GM19099 (cell line): Measurements from ENCODE around the gene KCTD3.

Experiments used
- POLR2A ChIP-seq: IDR thresholded peaks from 3 replicates; pipeline ENCODE4 v1.6.1; 2011; ENCODE audit warnings: low read depth; ENCODE audit not compliant: insufficient read length; ENCODE audit errors: extremely low read depth

The KCTD3 gene

DNA sequence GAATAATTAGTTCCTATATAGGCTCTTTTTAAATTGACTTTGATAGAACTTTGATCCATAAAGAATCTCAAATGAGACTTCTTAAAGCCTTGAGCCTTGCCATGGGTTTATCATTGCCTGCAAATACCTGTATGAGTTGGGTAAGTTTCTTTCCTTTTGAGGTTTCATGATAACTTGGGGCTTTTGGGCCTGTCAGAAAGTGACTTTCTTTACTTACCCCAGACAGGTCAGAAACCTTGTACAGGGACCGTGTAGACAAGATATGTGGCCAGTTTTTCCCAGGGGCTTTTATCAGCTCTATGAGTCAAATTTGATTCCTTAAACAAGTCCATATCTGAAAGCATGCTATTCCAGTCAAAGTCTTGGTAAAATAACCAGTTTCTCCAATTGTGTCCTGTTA is 17.3 kb downstream of the KCTD3 start:
- no peak for TF ChIP-seq POLR2A

DNA sequence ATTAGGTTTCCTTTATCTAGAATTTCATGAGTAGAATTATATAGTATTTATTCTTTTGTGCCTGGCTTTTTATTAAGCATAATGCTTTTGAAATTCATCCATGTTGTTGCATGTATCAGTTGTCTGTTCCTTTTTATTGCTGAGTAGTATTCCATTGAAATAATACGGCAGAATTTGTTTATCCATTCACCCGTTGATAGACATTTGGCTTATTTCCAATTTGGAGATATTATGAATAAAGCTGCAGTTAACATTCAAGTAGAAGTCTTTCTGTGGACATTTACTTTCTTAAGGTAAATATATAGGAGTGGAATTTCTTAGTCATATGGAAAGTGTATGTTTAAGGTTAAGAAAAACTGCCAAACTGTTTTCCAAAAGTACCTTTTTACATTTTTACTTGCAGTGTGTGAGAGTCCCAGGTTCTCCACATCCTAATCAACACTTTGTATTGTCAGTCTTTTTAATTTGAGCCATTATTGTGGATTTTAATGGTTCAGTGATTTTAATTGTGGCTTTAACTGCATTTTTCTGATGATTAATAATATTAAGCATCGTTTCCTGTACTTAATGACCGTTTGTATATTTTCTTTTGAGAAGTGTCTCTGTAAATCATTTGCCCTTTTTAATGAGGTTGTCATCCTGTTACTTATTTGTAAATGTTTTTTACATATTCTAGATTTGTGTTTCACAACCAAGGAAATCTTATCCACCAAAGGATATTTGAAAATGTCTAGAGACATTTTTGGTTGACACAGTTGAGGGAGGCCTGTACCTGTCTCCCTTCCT is 22.7 kb downstream of the KCTD3 start:
- TF ChIP-seq POLR2A, result no peak

DNA sequence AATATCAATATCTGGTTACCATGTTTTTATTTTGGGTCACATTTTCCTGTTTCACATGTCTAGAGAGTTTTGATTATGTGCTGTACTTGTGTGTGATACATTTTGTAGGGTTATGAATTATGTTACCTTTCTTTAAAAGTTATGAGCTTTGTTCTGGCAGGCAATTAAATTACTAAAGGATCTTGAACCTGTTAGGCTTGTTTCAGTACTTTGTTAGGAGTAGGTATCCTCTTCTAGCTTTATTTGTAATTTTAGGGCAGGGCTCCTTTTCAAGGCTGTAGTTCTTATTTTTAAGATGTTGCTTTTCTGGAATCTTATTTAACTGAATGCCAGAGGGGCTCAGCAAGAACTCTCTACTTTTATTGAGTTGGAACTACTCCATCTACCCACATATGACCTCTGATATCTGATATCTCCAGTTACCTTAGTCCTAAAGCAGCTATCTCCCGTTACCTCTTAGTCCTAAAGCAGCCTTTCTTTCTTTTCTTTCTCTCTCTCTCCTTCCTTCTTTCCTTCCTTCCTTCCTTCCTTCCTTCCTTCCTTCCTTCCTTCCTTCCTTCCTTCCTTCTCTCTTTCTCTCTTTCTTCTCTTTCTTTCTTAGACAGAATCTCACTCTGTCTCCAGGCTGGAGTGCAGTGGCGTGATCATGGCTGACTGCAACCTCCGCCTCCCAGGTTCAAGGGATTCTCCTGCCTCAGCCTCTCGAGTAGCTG is 23.8 kb downstream of the KCTD3 start:
- TF ChIP-seq POLR2A, result no peak

DNA sequence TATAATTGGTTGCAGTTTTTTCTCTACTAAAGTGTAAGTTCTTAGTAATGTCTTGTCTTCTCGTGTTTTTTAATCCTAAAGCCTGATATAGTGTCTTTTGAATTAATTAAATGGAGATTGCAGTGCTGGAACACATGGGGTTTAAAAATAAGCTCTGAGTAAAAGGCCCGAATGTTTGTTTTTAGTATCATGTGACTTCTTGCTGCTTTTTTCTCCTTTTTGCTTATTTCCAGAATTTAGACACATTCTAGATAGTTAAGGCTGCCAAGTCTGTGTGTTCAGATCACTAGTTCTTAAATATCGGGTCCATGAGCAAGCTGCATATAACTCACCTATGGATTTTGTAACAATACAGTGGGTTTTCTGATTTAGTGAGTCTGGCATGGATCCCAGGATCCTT is 27.5 kb downstream of the KCTD3 start:
- no peak for TF ChIP-seq POLR2A

DNA sequence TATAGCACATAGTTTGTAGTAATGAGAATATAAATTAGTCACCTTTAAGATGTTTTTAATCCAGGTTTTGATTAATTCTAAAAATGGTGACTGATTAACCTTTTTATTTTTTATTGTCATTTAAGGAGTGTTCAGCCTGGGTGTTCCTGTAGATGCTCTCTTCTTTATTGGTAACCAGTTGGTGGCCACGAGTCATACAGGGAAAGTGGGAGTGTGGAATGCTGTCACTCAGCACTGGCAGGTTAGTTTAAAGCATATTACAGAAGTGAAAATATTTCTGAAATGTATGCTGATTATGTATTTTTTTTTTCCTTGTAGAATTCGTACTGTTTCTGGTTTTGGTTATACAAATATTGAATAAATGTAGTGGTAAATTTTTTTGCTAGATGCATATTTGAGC is 28.1 kb downstream of the KCTD3 start:
- TF ChIP-seq POLR2A, result no peak

DNA sequence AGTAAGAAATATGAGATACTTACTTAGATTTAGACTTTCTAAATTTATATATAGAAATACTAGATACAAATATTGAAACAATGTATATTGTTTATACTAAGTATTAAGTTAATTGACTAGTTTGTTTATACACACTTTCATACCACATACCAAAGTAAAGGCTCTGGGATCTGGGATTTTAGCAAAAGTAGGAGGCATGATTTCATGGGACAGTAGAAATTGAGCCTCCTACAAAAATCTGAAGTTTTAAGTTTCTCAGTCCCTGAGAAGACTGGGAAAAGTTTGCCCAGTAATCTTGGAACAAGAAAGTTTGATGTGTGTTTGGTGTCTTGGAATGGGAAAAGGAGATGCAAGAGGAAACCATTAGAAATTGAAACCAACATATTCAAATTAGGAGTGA is 30.9 kb downstream of the KCTD3 start:
- TF ChIP-seq POLR2A, result no peak

DNA sequence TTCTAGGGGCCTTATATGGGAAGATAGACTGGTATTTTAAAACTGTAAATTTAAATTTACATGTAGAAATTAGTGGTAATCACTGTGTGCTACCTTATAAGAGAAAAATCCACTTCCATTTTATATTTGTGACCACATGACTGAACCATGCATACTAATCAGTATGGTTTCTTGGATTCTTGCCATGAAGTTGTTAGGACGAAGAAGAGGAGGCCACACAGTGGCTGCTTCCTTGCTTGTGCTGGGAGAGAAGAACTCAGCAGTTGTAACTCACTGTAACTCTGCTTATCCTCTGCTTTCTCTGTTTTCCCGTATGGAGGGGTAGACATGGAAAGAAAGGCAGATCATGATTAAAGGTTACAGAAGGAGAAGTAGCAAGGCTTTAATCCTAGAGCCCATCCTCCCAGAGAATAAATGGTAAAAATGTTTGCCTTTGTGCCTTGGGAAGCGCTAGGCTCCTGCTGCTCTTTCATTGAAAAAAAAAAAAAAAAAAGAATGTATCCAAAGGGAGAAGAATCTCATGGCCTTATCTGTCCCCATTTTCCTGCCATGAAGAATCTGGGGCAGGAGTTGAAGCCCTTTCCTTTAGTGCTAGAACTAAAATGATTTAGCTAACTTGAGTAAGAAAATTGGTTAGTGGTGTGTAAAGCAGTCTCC is 32.4 kb downstream of the KCTD3 start:
- TF ChIP-seq POLR2A, result no peak

DNA sequence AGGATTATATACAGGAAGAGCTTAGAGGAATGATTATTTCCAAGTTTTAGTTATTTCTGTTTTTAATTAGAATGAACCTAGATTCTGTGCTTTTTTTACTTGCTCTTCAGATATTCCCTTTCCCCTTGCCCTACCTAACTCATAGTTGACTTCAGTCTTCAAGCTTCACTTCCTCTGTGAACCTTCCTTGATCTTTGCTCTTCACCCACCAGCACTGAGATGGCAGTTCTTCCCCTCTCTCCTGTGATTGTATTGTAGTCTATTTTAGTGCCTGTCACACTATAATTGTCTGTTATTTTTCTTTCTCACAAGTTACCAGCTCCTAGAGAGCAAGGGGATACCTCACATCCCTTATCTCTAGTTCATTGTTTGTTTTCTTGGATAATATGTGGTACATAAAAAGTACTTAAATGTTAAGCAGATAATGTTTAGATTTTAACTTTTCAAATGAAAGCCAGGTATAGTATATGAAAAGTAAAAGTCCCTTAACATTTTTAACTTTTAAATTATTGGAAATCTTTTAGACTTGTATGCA is 33.2 kb downstream of the KCTD3 start:
- TF ChIP-seq POLR2A, result no peak

DNA sequence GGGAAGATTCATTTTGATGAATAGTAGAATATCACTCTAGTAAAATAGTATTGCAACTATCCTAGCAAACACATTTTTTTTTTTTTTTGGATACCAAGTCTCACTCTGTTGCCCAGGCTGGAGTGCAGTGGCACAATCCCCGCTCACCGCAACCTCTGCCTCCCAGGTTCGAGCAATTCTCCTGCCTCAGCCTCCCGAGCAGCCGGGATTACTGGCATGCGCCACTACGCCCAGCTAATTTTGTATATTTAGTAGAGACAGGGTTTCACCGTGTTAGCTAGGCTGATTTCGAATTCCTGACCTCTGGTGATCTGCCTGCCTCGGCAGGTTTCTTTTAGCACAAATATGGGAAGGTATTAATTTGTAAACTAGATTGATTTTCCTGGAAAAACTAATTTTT is 33.8 kb downstream of the KCTD3 start:
- TF ChIP-seq POLR2A, result no peak

DNA sequence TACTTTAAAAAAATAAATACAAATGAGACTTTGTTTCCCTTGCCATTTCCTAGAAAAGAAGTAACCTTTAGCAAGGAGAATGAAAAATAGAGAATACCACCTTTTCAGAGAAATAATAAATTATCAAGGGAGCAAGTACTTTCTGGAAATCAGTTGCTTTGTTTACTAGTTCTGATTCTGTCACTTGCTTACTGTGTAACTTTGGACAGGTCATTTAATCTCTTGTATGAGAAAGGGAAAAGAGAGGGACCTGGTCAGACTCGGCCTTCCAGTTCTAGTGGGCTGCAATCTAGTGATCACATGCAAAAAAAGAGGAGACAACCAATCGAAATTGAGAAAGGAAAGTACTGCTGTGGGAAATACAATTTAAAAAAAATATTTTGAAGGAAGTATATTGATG is 34.2 kb downstream of the KCTD3 start:
- TF ChIP-seq POLR2A, result no peak

DNA sequence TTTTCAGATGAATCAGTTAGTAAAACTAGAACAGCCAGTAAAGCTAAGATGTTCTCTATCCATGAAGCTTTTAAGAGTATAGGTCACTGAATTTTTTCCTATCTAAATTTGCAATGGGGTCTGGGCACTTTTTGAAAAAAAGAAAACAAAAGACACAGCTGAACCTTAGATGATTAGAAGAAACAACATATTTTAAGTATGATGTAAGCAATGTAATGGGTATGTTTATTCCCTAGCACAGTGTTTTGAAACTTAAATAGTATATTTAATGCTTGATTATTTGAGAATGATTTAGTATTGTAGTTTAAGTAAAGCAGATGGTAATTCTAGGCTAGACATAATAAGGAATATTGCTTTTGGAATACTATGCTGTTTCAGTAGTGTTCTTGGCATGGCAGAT is 36.2 kb downstream of the KCTD3 start:
- no peak for TF ChIP-seq POLR2A

DNA sequence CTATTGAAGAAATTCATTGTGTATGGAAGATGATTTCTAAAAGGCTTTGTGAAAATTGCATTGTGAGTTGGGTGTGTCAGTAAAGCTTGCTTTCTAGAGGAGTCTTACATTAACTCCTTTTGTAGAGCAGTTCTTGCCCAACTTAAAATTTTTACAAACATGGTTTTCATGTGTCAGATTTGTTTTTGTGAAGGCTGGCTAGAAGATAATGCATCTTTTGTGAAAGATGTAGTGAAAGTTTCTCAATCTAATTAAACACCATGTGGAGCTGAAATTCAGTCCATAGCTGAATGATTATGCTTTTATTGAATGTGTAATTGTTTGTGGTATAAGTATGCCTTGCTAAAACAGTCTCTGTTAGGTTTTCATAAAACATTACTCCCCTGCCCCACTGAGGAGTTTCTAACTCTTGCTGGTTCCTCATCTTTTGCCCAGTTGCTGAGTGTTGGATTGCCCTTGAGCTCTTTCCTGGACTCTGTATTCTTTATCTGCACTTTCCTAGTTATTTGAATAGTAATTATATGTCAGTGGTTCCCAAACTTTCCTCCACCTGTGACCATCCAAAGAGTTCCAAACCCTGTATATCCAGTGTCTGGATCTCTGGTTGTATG is 38.0 kb downstream of the KCTD3 start:
- no peak for TF ChIP-seq POLR2A

DNA sequence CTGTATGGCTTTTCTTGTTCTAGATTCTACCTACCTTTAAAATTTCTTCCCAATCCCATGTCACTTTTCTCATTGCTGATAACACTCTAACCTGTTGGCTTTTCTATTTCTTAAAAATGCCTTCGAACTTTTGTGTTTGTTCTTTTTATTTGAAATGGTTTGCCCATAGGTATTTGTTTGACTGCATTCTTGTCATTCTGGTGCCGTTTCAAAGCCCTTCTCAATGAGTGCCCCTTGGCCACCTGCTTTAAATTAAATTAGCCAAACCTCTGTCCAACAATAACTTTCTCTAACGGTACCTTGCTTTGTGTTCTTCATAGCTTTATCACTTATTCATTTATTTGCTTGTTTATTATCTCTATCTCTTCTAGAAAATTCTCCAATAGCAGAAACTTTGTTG is 38.9 kb downstream of the KCTD3 start:
- TF ChIP-seq POLR2A, result no peak

DNA sequence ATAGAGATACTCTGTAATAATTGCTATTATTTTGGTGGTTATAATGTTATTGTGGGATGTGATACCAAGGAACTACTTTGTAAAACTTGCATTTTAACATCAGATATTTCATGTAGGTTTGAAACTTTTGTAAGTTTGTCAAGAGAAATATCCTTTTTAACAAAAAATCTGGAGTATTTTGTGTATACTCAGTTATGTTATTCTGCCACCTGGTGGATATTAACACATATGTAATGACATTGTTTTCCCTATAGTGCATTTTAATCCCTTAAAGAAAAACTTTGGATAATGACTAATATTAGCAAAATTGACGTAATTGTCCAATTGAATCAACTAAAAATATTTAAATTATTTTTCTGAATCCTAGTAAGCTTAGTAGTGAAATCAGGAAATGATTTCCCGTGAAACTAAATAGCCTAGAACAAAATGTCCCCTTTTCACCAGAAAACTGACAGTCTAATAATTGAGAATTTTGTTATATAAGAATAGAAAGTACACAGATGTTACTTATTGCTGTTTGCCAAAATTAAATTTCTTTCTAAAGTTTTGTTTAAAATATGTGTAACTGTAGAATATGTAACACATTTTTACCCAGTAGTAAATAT is 39.6 kb downstream of the KCTD3 start:
- TF ChIP-seq POLR2A, result no peak

DNA sequence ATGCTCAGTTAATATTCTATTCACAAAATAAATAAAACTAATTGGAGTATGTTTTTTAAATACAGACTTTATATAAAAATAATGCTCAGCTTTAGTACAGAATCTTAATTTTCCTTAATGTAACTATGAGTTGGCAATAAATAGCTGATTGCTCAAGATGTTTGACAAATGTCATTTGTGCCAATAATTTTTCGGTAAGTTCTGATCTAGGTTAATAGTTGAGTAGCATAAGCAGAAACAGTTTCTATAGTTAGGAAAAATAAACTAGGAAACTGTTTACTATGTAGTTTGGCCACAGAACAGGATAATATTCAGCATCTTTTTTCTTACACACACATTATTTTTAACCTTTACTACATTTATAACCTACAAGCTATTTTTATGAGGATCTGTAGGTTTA is 40.3 kb downstream of the KCTD3 start:
- TF ChIP-seq POLR2A, result no peak
